IgD-negative memory B cell (primary cell): ENCODE measurements around the gene CAMK2D. TPM values are rescaled to one million over a fixed set of nuclear protein-coding genes. Genes with fewer than 3 reads are reported as not detected.

Experiments
- H3K27ac Mint-ChIP-seq, 3 donors: one replicate each; pipeline ENCODE4 v1.8.0; 2020 to 2022; ENCODE audit warnings: mild to moderate bottlenecking in 3 of 3, mixed read lengths in 3 of 3, moderate library complexity in 1 of 3
- H3K27me3 Mint-ChIP-seq: one replicate; pipeline ENCODE4 v1.8.0; 2021; ENCODE audit warnings: mixed read lengths
- H3K36me3 Mint-ChIP-seq: one replicate; pipeline ENCODE4 v1.8.0; 2020; ENCODE audit warnings: mild to moderate bottlenecking, mixed read lengths
- H3K4me1 Mint-ChIP-seq, 3 donors: one replicate each; pipeline ENCODE4 v1.8.0; 2020 to 2022; ENCODE audit warnings: mixed read lengths in 3 of 3, mild to moderate bottlenecking in 1 of 3
- H3K4me3 Mint-ChIP-seq, 4 donors: one replicate each; pipeline ENCODE4 v1.8.0; 2020 to 2022; ENCODE audit warnings: mild to moderate bottlenecking in 4 of 4, mixed read lengths in 4 of 4, moderate library complexity in 3 of 4
- H3K9me3 Mint-ChIP-seq, 3 donors: one replicate each; pipeline ENCODE4 v1.8.0; 2020 to 2021; ENCODE audit warnings: mixed read lengths in 3 of 3, mild to moderate bottlenecking in 1 of 3
- polyA plus RNA-seq: library from polyadenylated mRNA; unstranded; fragments of 300-500 nt; fragmentation: Illumina TruSeq; gene quantifications from one replicate; pipeline ENCODE4 v1.2.3, GENCODE V29; 2021

The CAMK2D gene
- polyA plus RNA-seq, 1 donor from 2014 or later, result 14.2 TPM

- Mint-ChIP-seq H3K27me3 (no peaks in the 10 kb centered on the region), H3K4me3 (no peak overlapping the region), H3K27ac (no peak overlapping the region), H3K4me1 (peaks cover 18 to 29% (median 19%) of the 10 kb centered on the region in 3 donors), H3K36me3 (peaks cover 13% of the 10 kb centered on the region), H3K9me3 (no peaks in the 10 kb centered on the region)
Observed at GRCh38 chr4:113674251-113674650, 87.3 kb downstream of the CAMK2D start.

- Mint-ChIP-seq H3K4me3 (peak overlapping the region in 1 of 4 donors; percentile 12), H3K4me1 (peaks cover 18 to 29% (median 19%) of the 10 kb centered on the region in 3 donors), H3K9me3 (no peaks in the 10 kb centered on the region), H3K27ac (peak overlapping the region in 1 of 3 donors; percentile 92), H3K27me3 (no peaks in the 10 kb centered on the region), H3K36me3 (peaks cover 13% of the 10 kb centered on the region)
Observed at GRCh38 chr4:113673450-113673849, 88.1 kb downstream of the CAMK2D start.

- Mint-ChIP-seq H3K4me3 (no peak overlapping the region), H3K9me3 (no peaks in the 10 kb centered on the region), H3K27ac (no peak overlapping the region), H3K4me1 (peaks cover 0 to 4% (median 3%) of the 10 kb centered on the region in 3 donors), H3K36me3 (peaks cover 6% of the 10 kb centered on the region), H3K27me3 (no peaks in the 10 kb centered on the region)
Observed at GRCh38 chr4:113666386-113667114, 95.0 kb downstream of the CAMK2D start.

- peaks cover 6% of the 10 kb centered on the region for H3K36me3 Mint-ChIP-seq
- no peaks in the 10 kb centered on the region for H3K9me3 Mint-ChIP-seq
Observed at GRCh38 chr4:113665036-113665435, 96.5 kb downstream of the CAMK2D start.

GRCh38 chr4:113662581-113662980 is 99.0 kb downstream of the CAMK2D start:
- Mint-ChIP-seq H3K27ac (no peak overlapping the region), H3K4me3 (no peak overlapping the region), H3K36me3 (peaks cover 3% of the 10 kb centered on the region), H3K27me3 (no peaks in the 10 kb centered on the region), H3K9me3 (no peaks in the 10 kb centered on the region), H3K4me1 (peaks cover 8 to 10% (median 8%) of the 10 kb centered on the region in 3 donors)

More at GRCh38 chr4:113665036-113665435, 96.5 kb downstream of the CAMK2D start:
- no peak overlapping the region for H3K4me3 Mint-ChIP-seq
- H3K27me3 Mint-ChIP-seq, result no peaks in the 10 kb centered on the region
- peaks cover 0 to 4% (median 0%) of the 10 kb centered on the region in 3 donors for H3K4me1 Mint-ChIP-seq
- no peak overlapping the region for H3K27ac Mint-ChIP-seq

- Mint-ChIP-seq H3K4me1 (peaks cover 8 to 10% (median 10%) of the 10 kb centered on the region in 3 donors), H3K9me3 (no peaks in the 10 kb centered on the region), H3K4me3 (no peak overlapping the region), H3K27ac (no peak overlapping the region), H3K27me3 (no peaks in the 10 kb centered on the region), H3K36me3 (peaks cover 10% of the 10 kb centered on the region)
Observed at GRCh38 chr4:113659127-113659526, 102.4 kb downstream of the CAMK2D start.

GRCh38 chr4:113657586-113658233 is 103.8 kb downstream of the CAMK2D start:
- Mint-ChIP-seq H3K4me3 (peak overlapping the region in 1 of 4 donors; percentile 25), H3K4me1 (peaks cover 8 to 10% (median 9%) of the 10 kb centered on the region in 3 donors), H3K27ac (no peak overlapping the region), H3K9me3 (no peaks in the 10 kb centered on the region), H3K27me3 (no peaks in the 10 kb centered on the region), H3K36me3 (peaks cover 10% of the 10 kb centered on the region)

- Mint-ChIP-seq H3K4me1 (peaks cover 8 to 9% (median 9%) of the 10 kb centered on the region in 3 donors), H3K9me3 (no peaks in the 10 kb centered on the region), H3K27ac (no peak overlapping the region), H3K27me3 (no peaks in the 10 kb centered on the region), H3K36me3 (peaks cover 12% of the 10 kb centered on the region), H3K4me3 (no peak overlapping the region)
Observed at GRCh38 chr4:113653871-113654270, 107.7 kb downstream of the CAMK2D start.

- peaks cover 8% of the 10 kb centered on the region for H3K36me3 Mint-ChIP-seq
- H3K4me3 Mint-ChIP-seq, result no peak overlapping the region
- H3K27me3 Mint-ChIP-seq, result no peaks in the 10 kb centered on the region
- H3K9me3 Mint-ChIP-seq, result no peaks in the 10 kb centered on the region
- peaks cover 2 to 12% (median 3%) of the 10 kb centered on the region in 3 donors for H3K4me1 Mint-ChIP-seq
- H3K27ac Mint-ChIP-seq, result peak overlapping the region in 1 of 3 donors; percentile 24
Observed at GRCh38 chr4:113646442-113646822, 115.1 kb downstream of the CAMK2D start.

GRCh38 chr4:113645771-113646441 is 115.6 kb downstream of the CAMK2D start:
- no peaks in the 10 kb centered on the region for H3K9me3 Mint-ChIP-seq
- peak overlapping the region in 1 of 3 donors; percentile 24 for H3K27ac Mint-ChIP-seq
- no peak overlapping the region for H3K4me3 Mint-ChIP-seq
- peaks cover 8% of the 10 kb centered on the region for H3K36me3 Mint-ChIP-seq
- H3K27me3 Mint-ChIP-seq, result no peaks in the 10 kb centered on the region
- H3K4me1 Mint-ChIP-seq, result peaks cover 5 to 16% (median 6%) of the 10 kb centered on the region in 3 donors

GRCh38 chr4:113645288-113645687 is 116.2 kb downstream of the CAMK2D start:
- H3K4me1 Mint-ChIP-seq, result peaks cover 11 to 22% (median 12%) of the 10 kb centered on the region in 3 donors
- no peak overlapping the region for H3K27ac Mint-ChIP-seq
- no peak overlapping the region for H3K4me3 Mint-ChIP-seq
- peaks cover 8% of the 10 kb centered on the region for H3K36me3 Mint-ChIP-seq
- H3K9me3 Mint-ChIP-seq, result no peaks in the 10 kb centered on the region
- no peaks in the 10 kb centered on the region for H3K27me3 Mint-ChIP-seq

GRCh38 chr4:113644398-113644797 is 117.1 kb downstream of the CAMK2D start:
- Mint-ChIP-seq H3K4me1 (peaks cover 20 to 31% (median 21%) of the 10 kb centered on the region in 3 donors), H3K27me3 (no peaks in the 10 kb centered on the region), H3K27ac (no peak overlapping the region)

GRCh38 chr4:113643505-113643904 is 118.0 kb downstream of the CAMK2D start:
- Mint-ChIP-seq H3K4me3 (no peak overlapping the region), H3K9me3 (no peaks in the 10 kb centered on the region), H3K27me3 (no peaks in the 10 kb centered on the region), H3K36me3 (peaks cover 2% of the 10 kb centered on the region), H3K4me1 (peaks cover 25 to 36% (median 27%) of the 10 kb centered on the region in 3 donors), H3K27ac (peak overlapping the region in 1 of 3 donors; percentile 45)

More at GRCh38 chr4:113644398-113644797, 117.1 kb downstream of the CAMK2D start:
- H3K4me3 Mint-ChIP-seq, result no peak overlapping the region
- H3K9me3 Mint-ChIP-seq, result no peaks in the 10 kb centered on the region
- H3K36me3 Mint-ChIP-seq, result peaks cover 6% of the 10 kb centered on the region

GRCh38 chr4:113641025-113641431 is 120.5 kb downstream of the CAMK2D start:
- Mint-ChIP-seq H3K9me3 (peaks cover 0 to 9% (median 0%) of the 10 kb centered on the region in 3 donors), H3K4me3 (peak overlapping the region in 3 of 4 donors; percentile 44 to 72 (median 44)), H3K36me3 (peaks cover 2% of the 10 kb centered on the region), H3K4me1 (peaks cover 45 to 56% (median 46%) of the 10 kb centered on the region in 3 donors), H3K27me3 (no peaks in the 10 kb centered on the region), H3K27ac (peak overlapping the region in 2 of 3 donors; percentile 16 to 69)

- Mint-ChIP-seq H3K36me3 (no peaks in the 10 kb centered on the region), H3K27ac (peak overlapping the region; percentile 12 to 61 (median 44)), H3K4me1 (peaks cover 45 to 54% (median 48%) of the 10 kb centered on the region in 3 donors), H3K4me3 (peak overlapping the region in 2 of 4 donors; percentile 44 to 79), H3K9me3 (peaks cover 0 to 10% (median 0%) of the 10 kb centered on the region in 3 donors), H3K27me3 (no peaks in the 10 kb centered on the region)
Observed at GRCh38 chr4:113639326-113639725, 122.2 kb downstream of the CAMK2D start.
